MV-4-11 (cell line): Measurements from ENCODE around the gene LRRC74B.

ENCODE experiments used
- DNase-seq: peaks from one replicate; lab custom pipeline; 2025; lab: John Stamatoyannopoulos, UW

LRRC74B gene

DNA sequence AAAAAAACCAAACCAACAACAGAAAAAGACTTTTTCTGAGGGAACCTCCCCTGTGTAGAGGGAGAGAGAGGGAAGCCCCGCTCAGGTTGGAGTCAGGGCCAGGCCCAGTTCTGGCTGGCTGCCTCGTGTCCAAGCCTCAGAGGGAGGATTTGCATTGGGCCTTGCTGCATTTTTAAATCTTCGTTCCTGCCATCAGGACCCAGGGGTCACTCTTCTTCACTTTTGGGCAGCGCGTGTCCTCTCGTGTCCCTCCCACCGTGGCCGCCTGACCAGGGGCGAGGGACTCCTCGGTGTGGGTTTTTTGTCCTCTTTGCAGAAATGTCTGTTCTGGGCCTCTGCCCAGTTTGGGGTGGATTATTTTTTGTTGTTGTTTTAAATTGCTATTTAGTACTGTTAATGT lies 57.9 kb downstream of the LRRC74B start:
- no peak for DNase-seq

DNA sequence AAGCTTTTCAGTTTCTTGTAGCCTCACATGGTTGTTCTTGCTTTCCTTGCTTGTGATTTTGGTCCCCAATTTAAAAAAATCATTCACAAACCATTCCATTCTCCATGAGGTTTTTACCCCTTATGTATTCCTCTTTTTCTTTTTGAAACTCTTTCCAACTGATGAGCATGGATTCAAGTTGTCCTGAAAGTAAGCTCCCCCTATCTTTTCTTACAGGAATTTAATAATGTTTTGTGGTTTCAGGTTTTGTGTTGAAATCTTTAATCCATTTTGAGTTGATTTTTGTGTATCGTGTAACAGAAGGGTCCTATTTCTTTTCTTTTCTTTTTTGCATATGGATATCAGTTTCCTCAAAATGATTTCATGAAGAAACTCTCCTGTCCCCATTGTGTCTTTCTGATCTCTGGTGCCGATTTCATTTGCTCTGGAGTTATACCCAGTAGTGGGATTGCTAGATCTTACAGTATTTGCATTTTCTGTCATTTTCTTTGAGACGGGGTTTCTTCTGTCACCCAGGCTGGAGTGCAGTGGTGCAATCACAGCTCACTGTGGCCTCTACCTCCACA lies 58.5 kb downstream of the LRRC74B start:
- no peak for DNase-seq

DNA sequence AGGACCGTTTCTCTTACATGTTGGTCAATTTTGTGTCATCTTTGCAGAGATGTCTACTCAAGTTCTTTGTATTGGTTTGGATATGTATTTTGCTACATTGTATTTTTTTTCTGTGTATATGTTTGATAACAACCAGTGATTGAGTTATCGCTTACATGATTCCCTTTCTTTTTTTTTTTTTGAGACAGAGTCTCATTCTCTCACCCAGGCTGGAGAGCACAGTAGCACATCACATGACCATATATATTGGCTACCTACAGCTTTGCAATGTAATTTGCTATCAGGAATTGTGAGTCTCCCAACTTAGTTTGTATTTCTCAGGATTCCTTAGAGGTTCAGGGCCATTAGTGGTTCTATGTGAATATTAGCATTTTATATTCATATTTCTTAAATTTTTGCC lies 59.5 kb downstream of the LRRC74B start:
- no peak for DNase-seq

DNA sequence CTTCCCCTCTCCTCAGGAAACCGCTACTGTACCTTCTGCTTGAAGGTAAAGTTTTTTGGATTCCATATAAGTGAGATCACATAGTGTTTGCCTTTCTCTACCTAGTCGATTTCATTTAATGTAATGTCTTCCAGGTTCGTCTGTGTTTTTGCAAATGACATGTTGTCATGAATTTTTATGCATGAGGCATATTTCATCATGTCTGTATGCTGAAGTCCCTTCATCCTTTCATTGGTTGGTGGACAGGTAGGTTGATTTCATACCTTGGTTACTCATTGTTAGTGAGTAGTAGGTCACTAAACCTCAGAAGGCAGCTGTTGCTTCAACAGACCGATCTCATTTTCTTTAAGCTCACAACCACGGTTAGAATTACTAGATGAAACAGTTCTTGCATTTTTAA lies 60.3 kb downstream of the LRRC74B start:
- DNase-seq: no peak

DNA sequence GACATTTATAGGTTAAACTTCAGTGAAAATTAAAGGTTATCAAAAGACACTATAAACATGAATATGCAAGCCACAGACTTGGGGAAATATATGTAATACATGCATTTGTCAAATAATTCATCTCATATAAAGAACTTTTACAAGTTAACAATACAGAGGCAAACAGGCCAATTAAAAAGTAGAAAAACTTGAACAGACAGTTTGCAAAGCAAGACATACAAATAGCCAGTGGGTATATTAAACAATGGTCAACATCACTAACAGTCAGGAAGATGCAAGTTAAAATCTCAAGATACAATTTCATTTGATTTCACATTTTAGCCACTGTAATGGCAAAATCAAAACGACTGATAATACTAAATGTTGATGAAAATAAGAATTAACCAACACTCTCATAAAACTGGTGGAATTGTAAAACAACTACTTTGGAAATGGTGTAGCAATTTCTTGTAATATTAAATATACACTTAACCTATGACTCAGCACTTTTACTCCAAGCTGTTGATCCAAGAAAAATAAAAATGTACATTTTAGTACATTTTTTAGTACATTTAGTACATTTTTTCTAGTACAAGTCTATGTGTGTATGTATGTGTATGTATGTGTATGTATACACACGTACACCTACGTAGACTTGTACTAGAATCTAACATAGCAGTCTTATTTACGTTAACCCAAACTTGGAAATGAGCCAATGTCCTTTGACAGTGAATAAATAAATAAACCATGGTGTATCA lies 62.8 kb downstream of the LRRC74B start:
- no peak for DNase-seq
